K562 treated with DMSO at 1 percent for 24 hours (cell line): ENCODE measurements around the gene CCL18. TPM values are rescaled to one million over a fixed set of nuclear protein-coding genes. Genes with fewer than 3 reads are reported as not detected.

Experiments
- total RNA-seq: library from RNA; unstranded; fragments of 300-600 nt; gene quantifications from 2 replicates; pipeline ENCODE4 v1.2.3, GENCODE V29; 2022; ENCODE audit warnings: low read depth; ENCODE audit not compliant: insufficient read depth

The CCL18 gene, protein sequence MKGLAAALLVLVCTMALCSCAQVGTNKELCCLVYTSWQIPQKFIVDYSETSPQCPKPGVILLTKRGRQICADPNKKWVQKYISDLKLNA
- not detected in 2 replicates for total RNA-seq

GRCh38 chr17:36063786-36064541 lies at the start of gene CCL18:
Gene CCL18, plus strand, starts transcription at chr17:36064272. Its CDS starts 71 bp downstream, at chr17:36064343.

DNA sequence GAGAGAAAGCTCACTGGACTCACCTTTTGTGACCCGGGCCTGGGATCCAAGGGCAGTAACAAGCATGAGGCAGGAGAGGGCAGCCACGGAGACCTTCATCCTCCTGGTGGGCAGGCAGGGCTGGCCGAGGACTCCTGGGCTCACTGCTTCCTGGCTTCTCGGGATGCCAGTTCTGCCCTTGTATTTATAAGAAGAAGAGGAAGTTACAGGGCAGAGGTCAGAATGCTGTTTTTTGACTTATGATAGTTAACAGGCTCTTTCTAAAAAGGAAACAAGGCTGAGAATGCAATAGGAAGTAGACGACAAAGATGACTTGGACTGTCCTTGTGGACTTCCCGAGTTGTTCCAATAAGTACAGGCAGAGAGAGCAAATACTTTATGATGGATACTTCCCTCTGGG lies 46.3 kb upstream of the CCL18 start, which contains the start of gene CCL23:
Gene CCL23, minus strand, starts transcription at position 174 of the 400 bp plus-strand sequence. Its CDS starts 75 bp downstream, at position 99.

DNA sequence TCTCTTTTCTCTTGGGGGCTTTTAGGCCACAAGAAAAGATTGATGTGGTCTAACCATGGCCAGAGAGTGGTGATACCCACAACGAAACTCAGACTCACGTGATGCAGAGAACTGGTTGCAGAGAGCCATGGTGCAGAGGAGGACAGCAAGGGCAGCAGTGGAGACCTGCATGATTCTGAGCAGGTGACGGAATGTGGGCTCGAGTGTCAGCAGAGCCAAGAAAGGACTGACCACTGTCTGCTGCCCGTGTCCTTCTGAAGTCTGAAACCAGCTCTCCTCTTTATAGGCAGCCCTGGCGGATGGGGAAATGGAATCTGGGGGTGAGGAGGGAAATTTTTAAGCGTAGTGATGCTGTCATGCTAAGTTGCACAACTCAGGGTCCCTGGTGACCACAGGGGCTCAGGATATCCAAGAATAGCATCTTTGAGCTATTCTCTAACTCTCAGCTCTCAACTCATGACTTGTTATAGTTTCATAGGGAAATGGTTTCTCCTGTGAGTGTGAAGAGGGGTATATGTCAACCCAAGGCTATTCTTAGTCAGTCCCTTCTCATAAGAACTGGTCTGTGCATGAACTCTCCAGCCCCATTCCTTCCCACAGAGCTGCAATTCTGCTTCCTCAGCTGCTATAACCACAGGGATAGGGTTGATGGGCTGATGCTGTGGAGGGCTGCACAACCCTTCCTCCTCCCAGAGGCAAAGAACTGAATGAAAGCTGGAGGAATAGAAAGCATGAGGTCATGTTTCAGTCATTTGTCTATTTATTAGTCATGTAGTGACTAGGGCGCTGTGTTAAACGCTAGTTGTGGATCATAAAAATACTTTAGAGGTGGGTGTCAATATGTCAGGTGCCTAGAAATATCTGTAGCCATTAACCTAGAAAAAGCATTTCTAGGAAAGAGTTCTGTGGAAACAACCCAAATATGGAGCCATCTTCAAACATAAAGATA lies 26.1 kb downstream of the CCL18 start, which contains the start of gene CCL3:
Gene CCL3, minus strand, starts transcription at position 256 of the 949 bp plus-strand sequence. Its CDS starts 85 bp downstream, at position 171.

DNA sequence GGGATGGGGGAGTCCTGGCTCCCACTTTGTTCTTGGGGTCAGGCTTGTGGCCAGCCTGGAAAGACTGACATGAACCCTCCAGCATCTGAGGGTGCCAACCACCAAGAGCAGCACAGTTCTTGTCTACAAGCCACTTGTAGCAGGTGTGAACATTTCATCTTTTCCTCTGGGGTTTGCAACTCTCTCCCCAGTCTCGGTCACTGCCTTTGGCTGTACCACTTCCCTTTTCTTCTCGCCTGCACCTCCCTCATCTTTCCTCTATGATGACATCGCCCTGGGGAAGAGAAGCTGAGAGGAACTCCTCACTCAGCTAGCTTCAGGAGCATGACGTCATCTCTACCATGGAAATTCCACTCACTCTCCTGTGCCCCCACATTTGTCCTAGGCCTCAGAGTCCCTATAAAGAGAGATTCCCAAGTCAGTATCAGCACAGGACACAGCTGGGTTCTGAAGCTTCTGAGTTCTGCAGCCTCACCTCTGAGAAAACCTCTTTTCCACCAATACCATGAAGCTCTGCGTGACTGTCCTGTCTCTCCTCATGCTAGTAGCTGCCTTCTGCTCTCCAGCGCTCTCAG lies 39.4 kb downstream of the CCL18 start, which contains the start of gene CCL4:
Gene CCL4, plus strand, starts transcription at position 427 of the 575 bp plus-strand sequence. Its CDS starts 79 bp downstream, at position 506.

Other genes starting within 250 kb of the CCL18 start
- not detected in 2 replicates for gene HEATR9, start 195.4 kb upstream of the CCL18 start, total RNA-seq
- 0.53 and 0.67 TPM in 2 replicates for gene CCL5, start 183.9 kb upstream of the CCL18 start, total RNA-seq
- 10.2 and 13.9 TPM in 2 replicates for gene RDM1, start 133.5 kb upstream of the CCL18 start, total RNA-seq
- gene LYZL6, start 120.6 kb upstream of the CCL18 start, total RNA-seq, result not detected in 2 replicates
- gene CCL16, start 82.8 kb upstream of the CCL18 start, total RNA-seq, result not detected in 2 replicates
- gene CCL14, start 77.5 kb upstream of the CCL18 start, total RNA-seq, result not detected in 2 replicates
- gene CCL15, start 62.7 kb upstream of the CCL18 start, total RNA-seq, result not detected in 2 replicates
- not detected in 2 replicates for gene CCL23, start 46.3 kb upstream of the CCL18 start, total RNA-seq
- gene CCL3, start 25.9 kb downstream of the CCL18 start, total RNA-seq, result not detected in 2 replicates
- gene CCL4, start 39.6 kb downstream of the CCL18 start, total RNA-seq, result not detected in 2 replicates
- gene TBC1D3B, start 112.4 kb downstream of the CCL18 start, total RNA-seq, result not detected in 2 replicates
- not detected in 2 replicates for gene CCL3L1, start 132.5 kb downstream of the CCL18 start, total RNA-seq
- not detected in 2 replicates for gene CCL4L2, start 146.8 kb downstream of the CCL18 start, total RNA-seq
- gene TBC1D3I, start 200.3 kb downstream of the CCL18 start, total RNA-seq, result not detected in 2 replicates